GM23248 (cell line): ENCODE data around the gene SNX9. TPM values are rescaled to one million over a fixed set of nuclear protein-coding genes. Genes with fewer than 3 reads are reported as not detected.
"Not testable (repeated sequence)": the region's sequence is repeated elsewhere in the genome, so short reads cannot be mapped to it uniquely, and the experiment has no call there.

Source experiments
- DNase-seq: peaks from one replicate; pipeline ENCODE4 v3.0.0-alpha.2; 2015
- H2AFZ ChIP-seq: fragments of 200-600 bp; sonication (generic); 2 replicates; pipeline ENCODE4 v1.6.1; 2016; ENCODE audit warnings: antibody characterized with exemption
- H3F3A ChIP-seq: fragments of 200-600 bp; sonication (generic); 2 replicates; pipeline ENCODE4 v1.6.1; 2016; ENCODE audit warnings: mild to moderate bottlenecking, antibody characterized with exemption, mixed run types; ENCODE audit not compliant: insufficient read depth
- H3K27ac ChIP-seq: fragments of 200-600 bp; sonication (generic); 2 replicates; pipeline ENCODE4 v1.5.1; 2016; ENCODE audit warnings: mild to moderate bottlenecking
- H3K27me3 ChIP-seq: fragments of 200-600 bp; sonication (generic); replicated peaks from 2 replicates; pipeline ENCODE4 v1.6.1; 2016; ENCODE audit warnings: mild to moderate bottlenecking; ENCODE audit not compliant: insufficient read depth
- H3K36me3 ChIP-seq: fragments of 200-600 bp; sonication (generic); 2 replicates; pipeline ENCODE4 v1.6.1; 2016; ENCODE audit warnings: low read depth, mild to moderate bottlenecking
- H3K4me1 ChIP-seq: fragments of 200-600 bp; sonication (generic); 2 replicates; pipeline ENCODE4 v1.6.1; 2016; ENCODE audit warnings: mild to moderate bottlenecking; ENCODE audit not compliant: insufficient read depth
- H3K4me2 ChIP-seq: fragments of 200-600 bp; sonication (generic); one replicate; pipeline ENCODE4 v1.6.1; 2016; ENCODE audit warnings: mild to moderate bottlenecking; ENCODE audit not compliant: unreplicated experiment
- H3K4me3 ChIP-seq: fragments of 200-600 bp; sonication (generic); 2 replicates; pipeline ENCODE4 v1.5.1; 2016; ENCODE audit warnings: mild to moderate bottlenecking
- H3K79me2 ChIP-seq: fragments of 200-600 bp; sonication (generic); 2 replicates; pipeline ENCODE4 v1.6.1; 2016; ENCODE audit warnings: mild to moderate bottlenecking; ENCODE audit not compliant: insufficient read depth
- H3K9ac ChIP-seq: fragments of 200-600 bp; sonication (generic); 2 replicates; pipeline ENCODE4 v1.6.1; 2016; ENCODE audit warnings: mild to moderate bottlenecking
- H3K9me2 ChIP-seq: fragments of 200-600 bp; sonication (generic); 2 replicates; pipeline ENCODE4 v1.6.1; 2016; ENCODE audit warnings: mixed run types, mild to moderate bottlenecking, moderate library complexity; ENCODE audit not compliant: insufficient read depth
- H3K9me3 ChIP-seq: fragments of 200-600 bp; sonication (generic); one replicate; pipeline ENCODE4 v1.6.1; 2017; ENCODE audit warnings: low read depth
- H4K20me1 ChIP-seq: fragments of 200-600 bp; sonication (generic); 2 replicates; pipeline ENCODE4 v1.6.0; 2016; ENCODE audit not compliant: insufficient read depth
- EZH2 ChIP-seq: fragments of 200-600 bp; sonication (generic); IDR thresholded peaks from 2 replicates; pipeline ENCODE4 v1.6.1; 2018; ENCODE audit warnings: antibody characterized with exemption, mild to moderate bottlenecking; ENCODE audit not compliant: insufficient read depth, poor library complexity, severe bottlenecking
- EZH2phosphoT487 ChIP-seq: fragments of 200-600 bp; sonication (generic); IDR thresholded peaks from 2 replicates; pipeline ENCODE4 v1.6.1; 2018; ENCODE audit warnings: antibody characterized with exemption, moderate library complexity, mild to moderate bottlenecking, low read depth; ENCODE audit not compliant: insufficient read depth
- WGBS, 2 experiments: methylation state at CpG; one replicate each; pipeline ENCODE4 v1.1.6; 2015 to 2017; ENCODE audit warnings: low lambda C conversion rate in 2 of 2, low coverage in 1 of 2; ENCODE audit errors: missing lambda C conversion rate in 2 of 2; 5-methylcytosine and 5-hydroxymethylcytosine counted together
- in situ Hi-C: fragments of 300-500 bp; cut with MboI; formaldehyde crosslinking; loops from 2 replicates; pipeline ENCODE4 v1.15.0; 2020
- polyA plus RNA-seq: library from polyadenylated mRNA; unstranded; fragments of >200 nt; fragmentation: Nextera tagmentation; extraction: Ambion mirVana; gene quantifications from 2 replicates; pipeline ENCODE4 v1.2.1, GENCODE V29; 2016
- total RNA-seq: library from RNA; depleted of rRNA; stranded (reverse); fragments of >200 nt; shearing (Covaris generic); gene quantifications from 2 replicates; pipeline ENCODE4 v1.2.3, GENCODE V29; 2014

SNX9 gene
- total and polyA plus RNA-seq, 2 experiments from 2014 or later, result 80.4 to 89.6 TPM

DNA sequence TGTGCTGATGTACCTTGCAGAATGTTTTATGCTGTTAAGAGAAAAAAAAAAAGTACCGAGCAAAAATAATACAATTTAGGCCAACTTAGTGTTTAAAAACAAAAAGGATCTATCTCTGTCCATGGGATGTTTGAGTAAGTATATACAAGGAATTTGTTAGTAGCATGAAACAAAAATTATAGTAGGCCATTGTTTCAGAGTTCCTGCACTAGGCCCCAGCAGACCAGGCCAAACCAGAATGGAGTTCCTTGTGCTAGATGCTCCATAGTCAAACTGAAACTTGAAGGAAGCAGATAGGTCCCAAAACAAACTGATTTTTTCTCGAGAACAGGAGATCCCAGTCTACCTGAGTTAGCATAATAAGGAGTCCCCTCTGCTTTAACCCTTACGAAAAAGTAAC lies 72.5 kb downstream of the SNX9 start:
- 0 out of 2 replicates have a peak, but pooled peaks cover 6% of the 10 kb centered on the region for H4K20me1 ChIP-seq
- H3K4me3 ChIP-seq, result no peak overlapping the region
- no peak overlapping the region for H3K9ac ChIP-seq
- no peak for DNase-seq
- TF ChIP-seq EZH2 (no peak), EZH2phosphoT487 (no peak)
- H3K27me3 ChIP-seq, result no peaks in the 10 kb centered on the region
- H3K27ac ChIP-seq, result no peak overlapping the region
- H3K4me1 ChIP-seq, result no peaks in the 10 kb centered on the region
- in situ Hi-C loops, result no loop called here
- H3K36me3 ChIP-seq, result peaks cover 40% of the 10 kb centered on the region
- H3F3A ChIP-seq, result peaks cover 31% of the 10 kb centered on the region
- 97 to 98% methylated on average over 3 of the region's 3 CpGs for WGBS, 2 experiments
- H3K9me2 ChIP-seq, result no peaks in the 10 kb centered on the region
- no peaks in the 10 kb centered on the region for H3K9me3 ChIP-seq
- H3K79me2 ChIP-seq, result peaks cover 92% of the 10 kb centered on the region
- H3K4me2 ChIP-seq, result no peak overlapping the region
- H2AFZ ChIP-seq, result no peak overlapping the region

DNA sequence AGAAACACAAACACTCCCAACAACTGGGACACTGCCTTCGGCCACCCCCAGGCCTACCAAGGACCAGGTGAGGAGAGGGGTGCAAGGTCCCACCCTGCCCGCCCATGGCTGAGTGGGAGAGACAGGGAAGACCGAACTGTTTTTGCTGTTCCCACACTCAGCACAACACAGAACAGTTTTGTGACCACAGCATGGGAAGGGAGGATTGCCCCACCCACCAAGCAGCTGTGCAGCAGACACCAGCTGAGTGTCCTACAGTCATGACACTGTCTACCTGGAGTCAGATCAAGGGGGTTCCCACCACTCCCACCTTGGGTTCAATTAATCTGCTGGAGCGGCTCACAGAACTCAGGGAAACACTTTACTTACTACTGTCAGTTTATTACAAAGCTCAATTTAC lies 73.9 kb downstream of the SNX9 start:
- Histone ChIP-seq H3K36me3 (peaks cover 36% of the 10 kb centered on the region), H3K27ac (no peak overlapping the region), H3K9me2 (no peaks in the 10 kb centered on the region), H4K20me1 (0 out of 2 replicates have a peak, but pooled peaks cover 6% of the 10 kb centered on the region), H3K9me3 (no peaks in the 10 kb centered on the region), H3K4me1 (no peaks in the 10 kb centered on the region), H3F3A (peaks cover 31% of the 10 kb centered on the region), H2AFZ (no peak overlapping the region), H3K79me2 (peaks cover 79% of the 10 kb centered on the region), H3K27me3 (no peaks in the 10 kb centered on the region), H3K4me2 (no peak overlapping the region), H3K4me3 (no peak overlapping the region), H3K9ac (no peak overlapping the region)
- TF ChIP-seq EZH2phosphoT487 (no peak), EZH2 (no peak)
- in situ Hi-C loops, result no loop called here
- 78 to 87% methylated on average over 3 to 4 of the region's 4 CpGs for WGBS, 2 experiments
- DNase-seq, result no peak

DNA sequence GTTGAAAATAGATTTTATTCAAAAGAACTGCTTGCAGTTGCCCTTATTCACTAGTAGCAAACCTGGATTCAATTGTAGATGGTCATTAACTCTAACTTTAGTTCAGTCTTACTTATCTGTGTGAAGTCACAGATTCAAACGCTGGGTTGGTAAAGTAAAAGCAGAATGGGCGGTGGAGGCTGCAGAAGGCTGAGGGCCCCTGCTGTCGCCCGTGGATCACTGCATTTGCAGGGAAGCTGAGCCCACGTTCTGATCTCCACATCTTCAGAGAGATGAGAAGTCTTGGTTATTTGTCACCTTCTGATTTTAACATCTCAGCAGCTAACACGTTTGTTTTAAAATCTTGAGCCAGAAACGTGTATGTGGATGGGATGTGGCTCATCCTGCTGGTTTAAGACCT lies 75.1 kb downstream of the SNX9 start:
- TF ChIP-seq EZH2phosphoT487, result no peak
- no peak for TF ChIP-seq EZH2
- peaks cover 66% of the 10 kb centered on the region for H3K79me2 ChIP-seq
- H2AFZ ChIP-seq, result no peak overlapping the region
- H3K27ac ChIP-seq, result no peak overlapping the region
- H3K9me3 ChIP-seq, result no peaks in the 10 kb centered on the region
- 78 to 80% methylated on average over 7 of the region's 7 CpGs for WGBS, 2 experiments
- peaks cover 31% of the 10 kb centered on the region for H3F3A ChIP-seq
- DNase-seq, result no peak
- no peaks in the 10 kb centered on the region for H3K4me1 ChIP-seq
- H3K36me3 ChIP-seq, result peaks cover 41% of the 10 kb centered on the region
- no peak overlapping the region for H3K9ac ChIP-seq
- H3K4me3 ChIP-seq, result no peak overlapping the region
- H3K9me2 ChIP-seq, result no peaks in the 10 kb centered on the region
- 0 out of 2 replicates have a peak, but pooled peaks cover 6% of the 10 kb centered on the region for H4K20me1 ChIP-seq
- H3K4me2 ChIP-seq, result no peak overlapping the region
- H3K27me3 ChIP-seq, result no peaks in the 10 kb centered on the region
- in situ Hi-C loops, result no loop called here

DNA sequence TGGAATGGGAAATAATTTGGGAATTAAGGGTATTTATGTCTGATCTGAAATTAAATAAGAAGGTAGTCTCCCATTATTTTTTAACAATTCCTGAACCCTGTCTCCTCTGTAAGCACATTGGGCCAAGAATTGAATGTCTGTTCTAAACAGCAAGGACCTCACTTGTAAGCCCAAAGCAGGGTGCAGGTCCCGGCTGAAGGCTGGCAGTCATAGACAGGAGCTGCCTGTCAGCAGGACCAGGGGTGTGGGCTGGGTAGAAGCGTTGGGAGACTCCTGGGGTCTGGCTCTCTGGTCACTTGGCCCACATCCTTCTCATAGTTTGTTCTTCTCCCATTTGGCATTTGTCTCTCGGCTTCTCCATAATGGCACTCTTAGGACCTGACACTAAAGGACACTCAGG lies 75.6 kb downstream of the SNX9 start:
- Histone ChIP-seq H3F3A (peaks cover 31% of the 10 kb centered on the region), H3K79me2 (peaks cover 62% of the 10 kb centered on the region), H3K27me3 (no peaks in the 10 kb centered on the region), H3K9me3 (no peaks in the 10 kb centered on the region), H3K27ac (no peak overlapping the region), H3K36me3 (peaks cover 44% of the 10 kb centered on the region), H3K4me1 (no peaks in the 10 kb centered on the region), H4K20me1 (0 out of 2 replicates have a peak, but pooled peaks cover 6% of the 10 kb centered on the region), H2AFZ (no peak overlapping the region), H3K4me2 (no peak overlapping the region), H3K9ac (no peak overlapping the region), H3K9me2 (no peaks in the 10 kb centered on the region), H3K4me3 (no peak overlapping the region)
- TF ChIP-seq EZH2, result no peak
- TF ChIP-seq EZH2phosphoT487, result no peak
- DNase-seq, result no peak
- in situ Hi-C loops, result no loop called here
- 94 to 97% methylated on average over 3 of the region's 3 CpGs for WGBS, 2 experiments

DNA sequence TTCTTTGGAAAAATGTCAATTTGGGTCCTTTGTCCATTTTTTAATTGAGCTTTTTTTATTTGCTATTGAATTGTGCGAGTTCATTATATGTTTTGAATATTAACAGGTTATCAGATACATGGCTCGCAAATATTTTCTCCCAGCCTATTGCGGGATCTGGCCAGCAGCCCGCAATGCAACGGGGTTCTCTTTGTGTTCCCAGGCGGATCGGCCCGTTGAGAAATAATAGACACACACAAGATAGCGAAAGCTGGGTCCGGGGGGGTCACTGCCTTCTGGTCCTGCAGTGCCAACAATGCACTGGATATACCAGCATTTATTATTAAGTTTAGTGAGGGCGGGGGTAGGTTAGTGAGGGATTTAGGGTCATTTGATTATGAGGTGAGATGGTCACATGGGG lies 77.2 kb downstream of the SNX9 start:
- Histone ChIP-seq H3K79me2 (peaks cover 56% of the 10 kb centered on the region), H3F3A (peaks cover 23% of the 10 kb centered on the region), H3K36me3 (peaks cover 46% of the 10 kb centered on the region)
- H3K9me2 ChIP-seq, H2AFZ ChIP-seq, H3K4me3 ChIP-seq, H3K27me3 ChIP-seq, H3K9me3 ChIP-seq, in situ Hi-C loops, DNase-seq, H4K20me1 ChIP-seq, H3K9ac ChIP-seq, H3K4me2 ChIP-seq, H3K27ac ChIP-seq, H3K4me1 ChIP-seq: not testable (repeated sequence)
- WGBS, 2 experiments, result 94 to 95% methylated on average over 11 of the region's 11 CpGs

DNA sequence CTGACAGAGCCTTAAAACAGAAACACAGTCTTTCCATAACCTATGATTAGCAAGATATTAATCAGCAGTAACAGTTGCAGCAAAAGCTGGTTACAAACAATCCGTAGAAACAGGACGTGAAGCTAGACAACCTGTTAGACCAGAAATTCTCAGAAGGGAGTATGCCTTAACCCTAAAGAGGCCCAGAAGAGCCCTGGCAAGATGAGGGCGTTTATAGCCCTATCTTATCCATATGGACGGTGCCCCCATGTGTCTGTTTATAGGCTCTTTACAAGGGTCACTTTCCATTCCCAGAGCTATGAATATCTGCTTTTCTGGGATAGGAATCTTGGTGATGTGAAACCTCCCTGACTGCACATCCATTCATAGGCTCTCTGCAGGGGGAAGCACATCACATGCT lies 77.7 kb downstream of the SNX9 start:
- H3K36me3 ChIP-seq, result peaks cover 48% of the 10 kb centered on the region
- H2AFZ ChIP-seq, H3K4me2 ChIP-seq, H3K9me3 ChIP-seq, H3K9ac ChIP-seq, H3K27ac ChIP-seq, DNase-seq, H3K27me3 ChIP-seq, H3K4me1 ChIP-seq, in situ Hi-C loops, H4K20me1 ChIP-seq, H3K9me2 ChIP-seq, H3K4me3 ChIP-seq: not testable (repeated sequence)
- peaks cover 18% of the 10 kb centered on the region for H3F3A ChIP-seq
- WGBS, 2 experiments, result 72 to 75% methylated on average over 4 of the region's 4 CpGs
- H3K79me2 ChIP-seq, result peaks cover 53% of the 10 kb centered on the region
